Heart left ventricle (tissue), 16 donors: Measurements from ENCODE around the gene PEPD. TPM values are rescaled to one million over a fixed set of nuclear protein-coding genes. Genes with fewer than 3 reads are reported as not detected.

Experiments
- ATAC-seq, 4 donors: fragments of 200-7000 bp; cut with Tn5 transposase; one replicate each; pipeline ENCODE4 v1.9.1; 2020 to 2022; ENCODE audit warnings: moderate library complexity in 4 of 4, mild to moderate bottlenecking in 3 of 4, moderate number of reproducible peaks in 1 of 4
- DNase-seq, 5 donors: peaks; one replicate each; pipeline ENCODE4 v3.0.0-alpha.2; 2020
- H3K27ac ChIP-seq, 12 donors: fragments of 200-600 bp; sonication (generic) in 4 of 12; one replicate each; pipeline versions ENCODE4 v1.5.0 to v1.8.0; 2016 to 2022; ENCODE audit warnings: mild to moderate bottlenecking in 2 of 12
- H3K27me3 ChIP-seq, 9 donors: fragments of 200-600 bp; sonication (generic) in 2 of 9; one replicate each; pipeline versions ENCODE4 v1.5.1 to v1.8.0; 2016 to 2022; ENCODE audit warnings: mild to moderate bottlenecking in 3 of 9
- H3K36me3 ChIP-seq, 9 donors: fragments of 200-600 bp; sonication (generic) in 2 of 9; one replicate each; pipeline versions ENCODE4 v1.5.0 to v1.8.0; 2018 to 2022; ENCODE audit warnings: mild to moderate bottlenecking in 2 of 9
- H3K4me1 ChIP-seq, 12 donors: fragments of 200-600 bp; sonication (generic) in 4 of 12; one replicate each; pipeline versions ENCODE4 v1.5.0 to v1.8.0; 2016 to 2022; ENCODE audit warnings: mild to moderate bottlenecking in 3 of 12
- H3K4me3 ChIP-seq, 12 donors: fragments of 200-600 bp; sonication (generic) in 4 of 12; one replicate each; pipeline versions ENCODE4 v1.5.0 to v1.8.0; 2017 to 2022; ENCODE audit warnings: mild to moderate bottlenecking in 9 of 12, moderate library complexity in 4 of 12
- H3K9me3 ChIP-seq, 12 donors: fragments of 200-600 bp; sonication (generic) in 4 of 12; one replicate each; pipeline versions ENCODE4 v1.5.0 to v1.8.0; 2016 to 2022; ENCODE audit warnings: mild to moderate bottlenecking in 1 of 12
- CTCF ChIP-seq, 12 donors: fragments of 200-600 bp; sonication (generic) in 4 of 12; IDR thresholded peaks; one replicate each; pipeline versions ENCODE4 v1.5.0 to v1.8.0; 2018 to 2022; ENCODE audit warnings: antibody characterized with exemption in 12 of 12, mild to moderate bottlenecking in 5 of 12
- POLR2A ChIP-seq, 2 donors: fragments of 450-650 bp; IDR thresholded peaks; one replicate each; pipeline ENCODE4 v1.6.1; 2017; ENCODE audit warnings: antibody characterized with exemption in 2 of 2, mild to moderate bottlenecking in 2 of 2, moderate library complexity in 2 of 2
- WGBS, 4 donors: extraction: QIAGEN DNeasy Blood & Tissue Kit in 2 of 4; methylation state at CpG; one replicate each; pipeline versions ENCODE4 v1.1.5 to v1.1.7; 2013 to 2018; 5-methylcytosine and 5-hydroxymethylcytosine counted together
- intact Hi-C, 10 donors: fragments of 100-400 bp; cut with DNase I; formaldehyde crosslinking; loops; one replicate each; pipeline versions ENCODE4 v1.11.1 to v1.14.2; 2022
- polyA plus RNA-seq, 2 donors: library from polyadenylated mRNA; stranded (reverse); fragments of 200-250 nt; gene quantifications; one replicate each; pipeline ENCODE4 v1.2.3, GENCODE V29; 2013
- total RNA-seq, 9 donors: library from RNA; depleted of rRNA in 2 of 9; stranded (reverse); fragments of >200 nt in 2 of 9; fragmentation: NEBNext Ultra II Directional in 3 of 9; extraction: Animal tissue kit (Norgen Biotek cat#: 25700) in 3 of 9; gene quantifications; one replicate each; pipeline versions ENCODE4 v1.1.0 to v1.2.4, GENCODE V29; 2016 to 2023
- donor health status: ischemic (EF 13 %, LVEDD 7.1; RV severe dilation, severe dysfunction).
- donor health status: healthy with polysubstance abuse.
- donor health status: DM: no; HTN: yes; CAD: no.
- donor health status: DM: no; HTN: no; CAD: no.
- donor health status: ischemic (EF 25% LVEDD 6.9; RV normal size, moderate dysfunction).
- donor health status: ischemic (EF 25% LVEDD 5.7; RV mildly dilated, moderate dysfunction).
- donor health status: healthy.
- donor health status: DM: yes; HTN: yes; CAD: no.
- donor health status: ischemic (EF 35%, LVEDD 5.7; RV mildly dilated, moderate dysfunction).
- donor health status: nonischemic (EF 11% LVEDD 7.7; RV severe dilation, severe dysfunction).
- donor health status: DM: yes; HTN: yes; CAD: no.
- donor health status: PGD.
- donor health status: ischemic (EF 29% LVEDD 5.4; RV normal size, mild dysfunction).
- donor health status: nonischemic (EF 23%, LVEDD 6.1; RV moderate dilation, normal function).

PEPD gene
- total and polyA plus RNA-seq, 11 donors: 19.4 to 45.7 (median 29.9) TPM

GRCh38 chr19:33437821-33438671, 83.5 kb downstream of the PEPD start:
- H3K4me1 ChIP-seq: peaks cover 0 to 9% (median 0%) of the 10 kb centered on the region in 12 donors
- DNase-seq (peak; percentile 9 to 70 (median 34)), ATAC-seq (peak; percentile 58 to 80 (median 70))
- no peak for TF ChIP-seq POLR2A (IDR thresholded peaks at IDR 0.05)
- TF ChIP-seq CTCF (IDR thresholded peaks at IDR 0.05): peak in 8 of 12 donors; percentile 13 to 44 (median 24)
- no peaks in the 10 kb centered on the region for H3K27me3 ChIP-seq
- intact Hi-C loops: loop anchor here in 1 of 10 donors (10.0 kb wide), 1 partner anchor 657 kb away; no protein-coding TSS in a partner anchor
- no peak overlapping the region for H3K4me3 ChIP-seq
- WGBS, 4 donors: 50 to 62% (median 55%) methylated on average over 9 to 11 of the region's 11 CpGs
- no peaks in the 10 kb centered on the region for H3K9me3 ChIP-seq
- H3K36me3 ChIP-seq: no peaks in the 10 kb centered on the region
- H3K27ac ChIP-seq: no peak overlapping the region

GRCh38 chr19:33437393-33437820, 84.2 kb downstream of the PEPD start:
- no peak for TF ChIP-seq POLR2A (IDR thresholded peaks at IDR 0.05)
- no peak for TF ChIP-seq CTCF (IDR thresholded peaks at IDR 0.05)
- intact Hi-C loops: loop anchor here in 1 of 10 donors (10.0 kb wide), 1 partner anchor 657 kb away; no protein-coding TSS in a partner anchor
- ATAC-seq (no peak), DNase-seq (peak in 1 of 5 donors; percentile 20)
- Histone ChIP-seq H3K27ac (no peak overlapping the region), H3K4me1 (peaks cover 0 to 9% (median 0%) of the 10 kb centered on the region in 12 donors), H3K36me3 (no peaks in the 10 kb centered on the region), H3K9me3 (no peaks in the 10 kb centered on the region), H3K4me3 (no peak overlapping the region), H3K27me3 (no peaks in the 10 kb centered on the region)
- whole genome bisulfite sequencing, 4 donors: 81 to 85% (median 83%) methylated on average over 11 of the region's 11 CpGs

GRCh38 chr19:33436360-33437345, 84.9 kb downstream of the PEPD start:
- H3K27me3 ChIP-seq: no peaks in the 10 kb centered on the region
- no peak for ATAC-seq
- no peaks in the 10 kb centered on the region for H3K9me3 ChIP-seq
- TF ChIP-seq CTCF (IDR thresholded peaks at IDR 0.05) (no peak), POLR2A (IDR thresholded peaks at IDR 0.05) (no peak)
- no peak overlapping the region for H3K27ac ChIP-seq
- peak in 1 of 5 donors; percentile 53 for DNase-seq
- no peak overlapping the region for H3K4me3 ChIP-seq
- peaks cover 0 to 9% (median 0%) of the 10 kb centered on the region in 12 donors for H3K4me1 ChIP-seq
- H3K36me3 ChIP-seq: no peaks in the 10 kb centered on the region
- 89 to 92% (median 92%) methylated on average over 22 of the region's 22 CpGs for WGBS, 4 donors
- intact Hi-C loops: loop anchor here in 1 of 10 donors (10.0 kb wide), 1 partner anchor 658 kb away; no protein-coding TSS in a partner anchor
